OCI-LY3 (cell line): ENCODE data around the gene FNIP2.

Source experiments
- EZH2phosphoT487 ChIP-seq: fragments of 200-600 bp; shearing (Covaris generic); IDR thresholded peaks from 2 replicates; pipeline ENCODE4 v1.6.1; 2018; ENCODE audit warnings: antibody characterized with exemption, mixed run types, low read depth
- TF ChIP-seq, protein P1 (sequence below): fragments of 200-600, 300-600 bp; sonication (generic); IDR thresholded peaks from 2 replicates; pipeline ENCODE4 v1.5.1; 2014; ENCODE audit warnings: antibody characterized with exemption, low read length, low read depth

GRCh38 chr4:158936238-158936637 lies 167.4 kb downstream of the FNIP2 start:
- TF ChIP-seq, protein P1, sequence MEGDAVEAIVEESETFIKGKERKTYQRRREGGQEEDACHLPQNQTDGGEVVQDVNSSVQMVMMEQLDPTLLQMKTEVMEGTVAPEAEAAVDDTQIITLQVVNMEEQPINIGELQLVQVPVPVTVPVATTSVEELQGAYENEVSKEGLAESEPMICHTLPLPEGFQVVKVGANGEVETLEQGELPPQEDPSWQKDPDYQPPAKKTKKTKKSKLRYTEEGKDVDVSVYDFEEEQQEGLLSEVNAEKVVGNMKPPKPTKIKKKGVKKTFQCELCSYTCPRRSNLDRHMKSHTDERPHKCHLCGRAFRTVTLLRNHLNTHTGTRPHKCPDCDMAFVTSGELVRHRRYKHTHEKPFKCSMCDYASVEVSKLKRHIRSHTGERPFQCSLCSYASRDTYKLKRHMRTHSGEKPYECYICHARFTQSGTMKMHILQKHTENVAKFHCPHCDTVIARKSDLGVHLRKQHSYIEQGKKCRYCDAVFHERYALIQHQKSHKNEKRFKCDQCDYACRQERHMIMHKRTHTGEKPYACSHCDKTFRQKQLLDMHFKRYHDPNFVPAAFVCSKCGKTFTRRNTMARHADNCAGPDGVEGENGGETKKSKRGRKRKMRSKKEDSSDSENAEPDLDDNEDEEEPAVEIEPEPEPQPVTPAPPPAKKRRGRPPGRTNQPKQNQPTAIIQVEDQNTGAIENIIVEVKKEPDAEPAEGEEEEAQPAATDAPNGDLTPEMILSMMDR: no peak
- no peak for TF ChIP-seq EZH2phosphoT487
